Spleen (tissue), 7 donors: ENCODE results near the gene ARHGAP24.

Source experiments
- POLR2A ChIP-seq, 3 donors: fragments of 450-650 bp; IDR thresholded peaks; one replicate each; pipeline ENCODE4 v1.5.1; 2017; ENCODE audit warnings: antibody characterized with exemption in 3 of 3, mild to moderate bottlenecking in 1 of 3
- POLR2AphosphoS5 ChIP-seq, 3 donors: sonication (generic); formaldehyde crosslinking; IDR thresholded peaks; one replicate each; pipeline ENCODE4 v1.5.1; 2017; ENCODE audit warnings: antibody characterized with exemption in 3 of 3
- TF ChIP-seq, protein P1 (sequence below), 11 experiments: fragments of 200-600 bp in 7 of 11; fragments of 450-650 bp in 4 of 11; sonication (generic) in 4 of 11; IDR thresholded peaks in 8 of 11; conservative IDR thresholded peaks in 3 of 11; 1 replicate in 7 of 11; 2 replicates in 4 of 11; pipeline versions ENCODE4 v1.4.0 to v1.8.0; 2016 to 2021; ENCODE audit warnings: antibody characterized with exemption in 11 of 11, inconsistent platforms in 4 of 11, mild to moderate bottlenecking in 1 of 11
- donor health status: DM: no; HTN: no; CAD: no; lungs with moderate emphysema.
- donor health status: DM: no; HTN: no; CAD: no.
- donor health status: DM: no; HTN: no; CAD: no.

DNA sequence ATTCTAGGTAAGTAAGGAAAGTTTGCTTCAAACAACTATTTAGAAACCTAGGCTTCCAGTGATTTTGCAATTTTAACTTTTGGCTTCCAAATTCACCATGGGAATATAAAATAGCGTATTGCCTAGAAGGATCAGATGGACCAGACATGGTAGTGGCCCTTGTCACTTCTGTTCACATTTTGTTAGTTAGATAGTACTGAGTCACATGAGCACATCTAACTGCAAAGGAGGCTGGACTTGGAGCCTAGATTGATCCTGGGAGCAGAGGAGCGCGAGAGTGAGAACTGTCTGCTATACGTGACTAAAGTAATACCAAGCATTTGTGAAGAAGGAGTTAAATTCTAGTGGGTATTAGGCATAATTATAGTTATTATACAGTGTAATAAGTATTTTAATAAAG is 102.4 kb downstream of the ARHGAP24 start:
- TF ChIP-seq, protein P1, sequence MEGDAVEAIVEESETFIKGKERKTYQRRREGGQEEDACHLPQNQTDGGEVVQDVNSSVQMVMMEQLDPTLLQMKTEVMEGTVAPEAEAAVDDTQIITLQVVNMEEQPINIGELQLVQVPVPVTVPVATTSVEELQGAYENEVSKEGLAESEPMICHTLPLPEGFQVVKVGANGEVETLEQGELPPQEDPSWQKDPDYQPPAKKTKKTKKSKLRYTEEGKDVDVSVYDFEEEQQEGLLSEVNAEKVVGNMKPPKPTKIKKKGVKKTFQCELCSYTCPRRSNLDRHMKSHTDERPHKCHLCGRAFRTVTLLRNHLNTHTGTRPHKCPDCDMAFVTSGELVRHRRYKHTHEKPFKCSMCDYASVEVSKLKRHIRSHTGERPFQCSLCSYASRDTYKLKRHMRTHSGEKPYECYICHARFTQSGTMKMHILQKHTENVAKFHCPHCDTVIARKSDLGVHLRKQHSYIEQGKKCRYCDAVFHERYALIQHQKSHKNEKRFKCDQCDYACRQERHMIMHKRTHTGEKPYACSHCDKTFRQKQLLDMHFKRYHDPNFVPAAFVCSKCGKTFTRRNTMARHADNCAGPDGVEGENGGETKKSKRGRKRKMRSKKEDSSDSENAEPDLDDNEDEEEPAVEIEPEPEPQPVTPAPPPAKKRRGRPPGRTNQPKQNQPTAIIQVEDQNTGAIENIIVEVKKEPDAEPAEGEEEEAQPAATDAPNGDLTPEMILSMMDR (IDR thresholded peaks at IDR 0.05 in 8 of 11, conservative IDR thresholded peaks at IDR 0.05 in 3 of 11): no peak
- TF ChIP-seq POLR2A (IDR thresholded peaks at IDR 0.05) (no peak), POLR2AphosphoS5 (IDR thresholded peaks at IDR 0.05) (no peak)
